ENCODE data around the gene SLC16A10.
"Not testable (repeated sequence)": the region's sequence is repeated elsewhere in the genome, so short reads cannot be mapped to it uniquely, and the experiment has no call there.

The SLC16A10 gene

GRCh38 chr6:111183702-111184517 is 96.6 kb downstream of the SLC16A10 start:
- DNase-seq (ENCODE audit: low read depth in 1 of 2, low spot score in 1 of 2): no peak

- no peak for DNase-seq (ENCODE audit: low read depth in 1 of 2, low spot score in 1 of 2)
These were observed 97.7 kb downstream of the SLC16A10 start for GRCh38 chr6:111184827-111185532.

- DNase-seq (ENCODE audit: low read depth in 1 of 2, low spot score in 1 of 2): no peak
These were observed 98.7 kb downstream of the SLC16A10 start for GRCh38 chr6:111185954-111186353.

GRCh38 chr6:111187874-111188273 is 100.6 kb downstream of the SLC16A10 start:
- DNase-seq (ENCODE audit: low read depth in 1 of 2, low spot score in 1 of 2): no peak

- not testable (repeated sequence) for DNase-seq (ENCODE audit: low read depth in 1 of 2, low spot score in 1 of 2)
These were observed 102.4 kb downstream of the SLC16A10 start for GRCh38 chr6:111189666-111190210.

- no peak for DNase-seq (ENCODE audit: low read depth in 1 of 2, low spot score in 1 of 2)
These were observed 103.3 kb downstream of the SLC16A10 start for GRCh38 chr6:111190637-111191036.

- not testable (repeated sequence) for DNase-seq (ENCODE audit: low read depth in 1 of 2, low spot score in 1 of 2)
These were observed 103.8 kb downstream of the SLC16A10 start for GRCh38 chr6:111191136-111191535.

GRCh38 chr6:111192911-111193555 is 105.7 kb downstream of the SLC16A10 start:
- DNase-seq (ENCODE audit: low read depth in 1 of 2, low spot score in 1 of 2): no peak

GRCh38 chr6:111195656-111196055 is 108.4 kb downstream of the SLC16A10 start:
- DNase-seq (ENCODE audit: low read depth in 1 of 2, low spot score in 1 of 2): no peak

GRCh38 chr6:111198841-111199240 is 111.5 kb downstream of the SLC16A10 start:
- no peak for DNase-seq (ENCODE audit: low read depth in 1 of 2, low spot score in 1 of 2)

- DNase-seq (ENCODE audit: low read depth in 1 of 2, low spot score in 1 of 2): no peak
These were observed 112.6 kb downstream of the SLC16A10 start for GRCh38 chr6:111199935-111200334.

GRCh38 chr6:111200350-111201243 is 113.3 kb downstream of the SLC16A10 start:
- DNase-seq (ENCODE audit: low read depth in 1 of 2, low spot score in 1 of 2): no peak

- no peak for DNase-seq (ENCODE audit: low read depth in 1 of 2, low spot score in 1 of 2)
These were observed 113.9 kb downstream of the SLC16A10 start for GRCh38 chr6:111201244-111201554.

- no peak for DNase-seq (ENCODE audit: low read depth in 1 of 2, low spot score in 1 of 2)
These were observed 114.5 kb downstream of the SLC16A10 start for GRCh38 chr6:111201764-111202163.

GRCh38 chr6:111203539-111203938 is 116.2 kb downstream of the SLC16A10 start:
- DNase-seq (ENCODE audit: low read depth in 1 of 2, low spot score in 1 of 2): not testable (repeated sequence)

- no peak for DNase-seq (ENCODE audit: low read depth in 1 of 2, low spot score in 1 of 2)
These were observed 117.0 kb downstream of the SLC16A10 start for GRCh38 chr6:111204305-111204704.

- DNase-seq (ENCODE audit: low read depth in 1 of 2, low spot score in 1 of 2): no peak
These were observed 117.6 kb downstream of the SLC16A10 start for GRCh38 chr6:111204881-111205280.

- no peak for DNase-seq (ENCODE audit: low read depth in 1 of 2, low spot score in 1 of 2)
These were observed 118.2 kb downstream of the SLC16A10 start for GRCh38 chr6:111205502-111205901.

- no peak for DNase-seq (ENCODE audit: low read depth in 1 of 2, low spot score in 1 of 2)
These were observed 120.0 kb downstream of the SLC16A10 start for GRCh38 chr6:111207141-111207858.

- DNase-seq (ENCODE audit: low read depth in 1 of 2, low spot score in 1 of 2): no peak
These were observed 121.6 kb downstream of the SLC16A10 start for GRCh38 chr6:111208933-111209332.

All from activated T-helper 1 cell treated with anti-CD3 and anti-CD28 coated beads, Interleukin-2, amount 50 U/mL, for 16 hours (primary cell).